Measurements from ENCODE around the gene TFB1M.
A peak's percentile ranks its signal among the peaks of the same experiment; 100 is the strongest.
"Not testable (repeated sequence)": the region's sequence is repeated elsewhere in the genome, so short reads cannot be mapped to it uniquely, and the experiment has no call there.

Gene TFB1M

GRCh38 chr6:155314092-155314772 is at the start of gene TFB1M:
TFB1M (minus strand) TSS chr6:155314484; CDS start chr6:155314428, 56 bp downstream.
- FAIRE-seq: peak; percentile 100

GRCh38 chr6:155364021-155364420 is 49.7 kb upstream of the TFB1M start:
- not testable (repeated sequence) for FAIRE-seq

DNA sequence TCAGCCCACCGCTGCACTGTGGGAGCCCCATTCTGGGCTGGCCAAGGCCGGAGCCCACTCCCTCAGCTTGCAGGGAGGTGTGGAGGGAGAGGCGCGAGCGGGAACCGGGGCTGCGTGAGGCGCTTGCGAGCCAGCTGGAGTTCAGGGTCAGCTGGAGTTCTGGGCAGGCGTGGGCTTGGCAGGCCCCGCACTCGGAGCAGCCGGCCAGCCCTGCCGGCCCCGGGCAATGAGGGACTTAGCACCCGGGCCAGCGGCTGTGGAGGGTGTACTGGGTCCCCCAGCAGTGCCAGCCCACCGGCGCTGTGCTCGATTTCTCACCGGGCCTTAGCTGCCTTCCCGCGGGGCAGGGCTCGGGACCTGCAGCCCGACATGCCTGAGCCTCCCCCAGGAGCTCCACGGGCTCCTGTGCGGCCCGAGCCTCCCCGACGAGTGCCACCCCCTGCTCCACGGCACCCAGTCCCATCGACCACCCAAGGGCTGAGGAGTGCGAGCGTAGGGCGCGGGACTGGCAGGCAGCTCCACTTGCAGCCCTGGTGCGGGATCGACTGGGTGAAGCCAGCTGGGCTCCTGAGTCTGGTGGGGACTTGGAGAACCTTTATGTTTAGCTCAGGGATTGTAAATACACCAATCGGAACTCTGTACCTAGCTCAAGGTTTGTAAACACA is 48.8 kb upstream of the TFB1M start:
- FAIRE-seq: not testable (repeated sequence)

DNA sequence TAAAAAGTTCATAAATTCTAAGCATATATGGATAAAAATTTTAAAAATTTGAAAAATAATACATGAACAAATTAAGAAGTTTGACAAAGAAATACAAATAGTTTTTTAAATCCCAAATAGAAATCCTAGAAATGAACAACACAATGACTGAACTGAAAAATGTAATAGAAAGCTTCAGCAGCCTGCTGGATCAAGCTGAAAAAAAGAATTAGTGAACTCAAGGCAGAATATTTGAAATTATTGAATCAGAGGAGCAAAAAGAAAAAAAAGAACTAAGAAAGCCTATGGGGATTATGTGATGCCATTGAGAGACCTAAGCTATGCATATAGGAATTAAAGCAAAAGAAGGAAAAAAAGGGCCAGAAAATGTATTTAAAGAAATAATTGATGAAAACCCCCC is 39.9 kb upstream of the TFB1M start:
- FAIRE-seq: no peak

GRCh38 chr6:155352811-155353210 is 38.5 kb upstream of the TFB1M start:
- no peak for FAIRE-seq

DNA sequence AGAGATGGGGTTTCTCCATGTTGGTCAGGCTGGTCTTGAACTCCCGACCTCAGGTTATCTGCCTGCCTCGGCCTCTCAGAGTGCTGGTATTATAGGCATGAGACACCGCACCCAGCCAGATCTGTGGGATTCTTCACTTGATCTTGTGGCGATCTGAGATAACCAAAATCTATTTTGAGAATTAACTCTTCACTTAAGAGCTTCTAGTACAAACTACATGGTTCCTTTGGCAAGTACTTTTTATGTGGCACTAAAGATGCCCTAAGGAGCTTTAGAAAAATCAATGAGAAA is 37.8 kb upstream of the TFB1M start:
- FAIRE-seq: no peak

GRCh38 chr6:155351273-155352129 is 37.2 kb upstream of the TFB1M start:
- no peak for FAIRE-seq

DNA sequence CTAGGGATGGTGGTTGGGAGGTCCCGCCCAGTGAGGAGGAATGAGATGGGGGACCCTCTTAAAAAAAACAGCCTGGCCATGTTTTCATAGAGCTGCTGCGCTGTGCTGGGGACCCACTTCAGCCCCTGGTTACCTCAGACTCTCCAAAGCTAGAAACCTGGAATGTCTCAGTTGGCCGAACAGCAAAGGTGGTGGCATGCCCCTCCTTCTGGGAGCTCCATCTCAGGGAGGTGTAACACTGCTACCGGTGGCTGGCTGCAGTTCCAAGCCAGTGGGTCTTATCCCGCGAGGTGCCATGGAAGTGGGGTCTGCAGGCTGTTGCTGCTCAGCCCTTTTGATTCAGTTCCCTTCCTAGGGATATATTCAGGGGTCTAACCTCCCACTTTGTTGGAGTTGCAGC is 35.7 kb upstream of the TFB1M start:
- FAIRE-seq: no peak

DNA sequence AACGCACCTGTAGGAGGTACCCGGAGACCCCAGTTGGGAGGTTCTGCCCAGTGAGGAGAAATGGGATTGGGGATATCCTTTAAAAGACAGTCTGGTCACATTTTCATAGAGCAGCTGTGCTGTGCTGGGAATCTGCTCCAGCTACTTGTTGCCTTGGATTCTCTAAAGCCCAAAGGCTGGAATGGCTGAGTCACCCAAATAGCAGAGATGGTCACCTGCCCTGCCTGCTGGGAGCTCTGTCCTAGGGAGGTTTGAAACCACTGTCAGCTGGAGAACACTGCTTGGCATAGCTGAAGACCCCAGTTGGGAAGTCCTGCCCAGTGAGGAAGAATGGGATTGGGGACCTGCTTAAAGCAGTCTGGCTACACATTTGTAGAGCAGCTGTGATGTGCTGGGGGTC is 34.8 kb upstream of the TFB1M start:
- FAIRE-seq: no peak

DNA sequence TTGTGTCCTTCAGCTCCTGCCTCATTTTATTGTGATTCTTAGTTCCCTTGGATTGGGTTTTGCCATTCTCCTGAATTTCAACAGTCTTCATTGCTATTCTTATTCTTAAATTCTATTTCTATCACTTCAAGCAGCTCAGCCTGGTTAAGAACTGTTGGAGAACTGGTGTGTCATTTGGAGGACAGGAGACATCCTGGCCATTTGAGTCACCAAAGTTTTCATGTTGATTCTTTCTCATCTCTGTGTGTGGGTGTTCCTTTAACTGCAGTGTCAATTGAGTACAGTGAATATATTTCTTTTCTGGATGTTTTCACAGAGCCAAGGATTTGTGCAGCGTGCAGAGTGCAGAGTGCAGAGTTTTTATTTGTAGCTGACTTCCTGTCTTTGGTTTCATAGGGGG is 33.5 kb upstream of the TFB1M start:
- no peak for FAIRE-seq

DNA sequence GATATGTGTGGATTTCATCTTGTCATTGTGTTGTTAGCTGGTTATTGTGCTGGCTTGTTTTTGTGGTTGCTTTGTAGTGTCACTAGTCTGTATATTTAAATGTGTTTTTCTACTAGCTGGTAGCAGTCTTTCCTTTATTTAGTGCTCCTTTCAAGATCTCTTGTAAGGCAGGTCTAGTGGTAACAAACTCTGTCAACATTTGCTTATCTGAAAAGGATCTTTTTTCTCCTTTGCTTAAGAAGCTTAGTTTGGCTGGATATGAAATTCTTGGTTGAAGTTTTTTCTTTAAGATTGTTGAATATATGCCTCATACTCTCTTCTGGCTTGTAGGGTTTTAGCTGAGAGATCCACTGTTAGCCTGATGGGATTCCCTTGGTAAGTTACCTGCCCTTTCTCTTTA is 32.7 kb upstream of the TFB1M start:
- no peak for FAIRE-seq

DNA sequence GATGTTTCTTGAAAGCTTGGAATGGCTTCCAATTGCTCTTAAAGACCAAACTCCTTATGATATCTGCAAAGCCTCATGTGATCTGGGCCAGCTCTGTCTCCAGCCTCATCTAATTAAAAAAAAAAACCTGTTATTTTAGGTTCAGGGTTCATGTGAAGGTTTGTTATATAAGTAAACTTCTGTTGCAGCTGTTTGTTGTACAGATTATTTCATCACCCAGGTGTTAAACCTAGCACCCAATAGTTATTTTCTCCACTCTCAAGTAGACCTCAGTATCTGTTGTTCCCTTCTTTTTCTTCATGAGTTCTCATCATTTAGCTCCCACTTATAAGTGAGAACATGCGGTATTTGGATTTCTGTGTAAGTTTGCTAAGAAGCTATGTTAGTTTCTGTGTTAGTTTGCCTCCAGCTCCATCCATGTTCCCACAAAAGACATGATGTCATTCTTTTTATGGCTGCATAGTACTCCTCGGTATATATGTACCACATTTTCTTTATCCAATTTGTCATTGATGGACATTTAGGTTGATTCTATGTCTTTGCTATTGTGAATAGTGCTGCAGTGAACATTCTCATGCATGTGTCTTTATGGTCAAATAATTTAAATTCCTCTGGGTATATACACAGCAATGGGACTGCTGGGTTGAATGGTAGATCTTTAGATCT is 30.2 kb upstream of the TFB1M start:
- FAIRE-seq: no peak

- FAIRE-seq: no peak
Measured at GRCh38 chr6:155341130-155341828, 27.0 kb upstream of the TFB1M start.

- FAIRE-seq: no peak
Measured at GRCh38 chr6:155340464-155341129, 26.3 kb upstream of the TFB1M start.

- FAIRE-seq: not testable (repeated sequence)
Measured at GRCh38 chr6:155339929-155340328, 25.6 kb upstream of the TFB1M start.

GRCh38 chr6:155338237-155338636 is 24.0 kb upstream of the TFB1M start:
- not testable (repeated sequence) for FAIRE-seq

DNA sequence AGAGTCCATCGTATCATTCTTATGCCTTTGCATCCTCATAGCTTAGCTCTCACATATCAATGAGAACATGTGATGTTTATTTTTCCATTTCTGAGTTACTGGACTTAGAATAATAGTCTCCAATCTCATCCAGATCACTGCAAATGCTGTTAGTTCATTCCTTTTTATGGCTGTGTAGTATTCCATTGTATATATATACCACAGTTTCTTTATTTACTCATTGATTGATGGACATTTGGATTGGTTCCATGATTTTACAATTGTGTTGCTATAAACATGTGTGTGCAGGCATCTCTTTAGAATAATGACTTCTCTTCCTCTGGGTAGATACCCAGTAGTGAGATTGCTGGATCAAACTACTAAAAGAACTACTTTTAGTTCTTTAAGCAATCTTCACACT is 21.0 kb upstream of the TFB1M start:
- no peak for FAIRE-seq

GRCh38 chr6:155334073-155334472 is 19.8 kb upstream of the TFB1M start:
- FAIRE-seq: not testable (repeated sequence)

- FAIRE-seq: no peak
Measured at GRCh38 chr6:155333414-155333813, 19.1 kb upstream of the TFB1M start.

GRCh38 chr6:155330922-155331321 is 16.6 kb upstream of the TFB1M start:
- FAIRE-seq: no peak

DNA sequence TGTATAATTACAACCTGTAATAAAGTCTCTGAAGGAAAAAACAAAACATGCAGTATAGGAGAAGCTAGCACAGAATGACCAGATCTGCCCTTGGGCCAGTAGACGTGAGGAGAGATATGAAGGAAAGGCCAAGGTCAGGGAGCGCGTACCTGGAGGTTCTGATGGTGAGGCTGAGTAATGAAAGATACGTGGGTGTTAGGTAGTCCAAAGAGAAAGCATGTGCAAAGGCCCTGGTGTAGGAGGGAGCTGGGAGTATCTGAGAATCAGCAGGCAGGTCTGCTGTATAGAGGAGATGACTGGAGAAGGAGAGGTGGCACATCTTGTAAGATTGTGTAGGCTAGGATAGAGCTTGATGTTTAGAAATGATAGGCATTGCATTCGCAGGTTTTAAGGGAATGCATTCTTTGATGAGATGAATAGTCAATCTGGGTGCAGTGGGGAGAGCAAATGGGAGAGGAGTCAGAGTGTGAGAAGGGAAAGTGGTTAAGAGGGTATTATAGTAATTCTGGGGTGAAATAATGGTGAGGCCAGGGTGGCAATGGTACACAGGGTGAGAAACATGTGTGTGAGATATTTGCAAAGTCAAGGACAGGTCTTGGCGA is 15.9 kb upstream of the TFB1M start:
- no peak for FAIRE-seq
